Lung (tissue), 12 donors: ENCODE results near the gene LMNTD2. TPM values are rescaled to one million over a fixed set of nuclear protein-coding genes. Genes with fewer than 3 reads are reported as not detected.

Source experiments
- ATAC-seq: fragments of 200-7000 bp; cut with Tn5 transposase; one replicate; pipeline ENCODE4 v1.9.1; 2020; ENCODE audit warnings: moderate number of reproducible peaks; ENCODE audit not compliant: insufficient read depth, low FRiP score
- DNase-seq, 3 donors: peaks; one replicate each; pipeline ENCODE4 v3.0.0-alpha.2; 2013 to 2017
- H3K27ac ChIP-seq, 2 donors: one replicate each; pipeline ENCODE4 v1.5.1; 2013; ENCODE audit warnings: mild to moderate bottlenecking in 2 of 2, moderate library complexity in 2 of 2, control low read depth in 1 of 2, inconsistent platforms in 1 of 2, low read depth in 1 of 2, low read length in 1 of 2
- H3K27me3 ChIP-seq, 3 donors: one replicate each; pipeline ENCODE4 v1.5.1; 2013; ENCODE audit warnings: low read length in 2 of 3; ENCODE audit not compliant: control insufficient read depth in 3 of 3, insufficient read depth in 3 of 3
- H3K36me3 ChIP-seq, 4 donors: one replicate each; pipeline ENCODE4 v1.5.1; 2013; ENCODE audit warnings: low read length in 4 of 4, mild to moderate bottlenecking in 1 of 4, moderate library complexity in 1 of 4; ENCODE audit not compliant: control insufficient read depth in 4 of 4, insufficient read depth in 4 of 4
- H3K4me1 ChIP-seq, 5 donors: one replicate each; pipeline ENCODE4 v1.5.1; 2013; ENCODE audit warnings: low read length in 5 of 5, mild to moderate bottlenecking in 2 of 5, moderate library complexity in 1 of 5; ENCODE audit not compliant: control insufficient read depth in 5 of 5, insufficient read depth in 5 of 5
- H3K4me3 ChIP-seq: one replicate; pipeline ENCODE4 v1.5.1; 2013; ENCODE audit warnings: mild to moderate bottlenecking, control low read depth, moderate library complexity
- H3K9ac ChIP-seq, 2 donors: one replicate each; pipeline ENCODE4 v1.5.1; 2013; ENCODE audit warnings: low read length in 2 of 2, control low read depth in 1 of 2; ENCODE audit not compliant: insufficient read depth in 1 of 2
- H3K9me3 ChIP-seq, 4 donors: one replicate each; pipeline ENCODE4 v1.5.1; 2013; ENCODE audit warnings: low read length in 3 of 4, mild to moderate bottlenecking in 1 of 4, moderate library complexity in 1 of 4; ENCODE audit not compliant: control insufficient read depth in 4 of 4, insufficient read depth in 3 of 4
- WGBS, 2 donors: extraction: QIAGEN DNeasy Blood & Tissue Kit; methylation state at CpG; one replicate each; pipeline ENCODE4 v1.1.7; 2013; 5-methylcytosine and 5-hydroxymethylcytosine counted together
- polyA plus RNA-seq, 2 donors: library from polyadenylated mRNA; stranded (reverse); fragments of 200-250 nt; gene quantifications; one replicate each; pipeline ENCODE4 v1.2.1, GENCODE V29; 2013
- total RNA-seq, 2 donors: library from RNA; depleted of rRNA in 1 of 2; stranded (reverse); fragments of >200 nt in 1 of 2; gene quantifications; one replicate each; pipeline ENCODE4 v1.2.1, GENCODE V29; 2014 to 2021
- TF ChIP-seq, protein P1 (sequence below): IDR thresholded peaks from 2 replicates; pipeline ENCODE4 v1.5.1; 2012; ENCODE audit warnings: mild to moderate bottlenecking; ENCODE audit errors: control extremely low read depth, extremely low read depth
- donor health status: control.
- donor health status: control.
- donor health status: Bipolar disorder and iron deficiency.
- donor health status: healthy.
- donor health status: DM: yes; HTN: yes; CAD: no.

The LMNTD2 gene
- total and polyA plus RNA-seq, 4 donors = 2.3 to 9.7 (median 3.8) TPM

DNA sequence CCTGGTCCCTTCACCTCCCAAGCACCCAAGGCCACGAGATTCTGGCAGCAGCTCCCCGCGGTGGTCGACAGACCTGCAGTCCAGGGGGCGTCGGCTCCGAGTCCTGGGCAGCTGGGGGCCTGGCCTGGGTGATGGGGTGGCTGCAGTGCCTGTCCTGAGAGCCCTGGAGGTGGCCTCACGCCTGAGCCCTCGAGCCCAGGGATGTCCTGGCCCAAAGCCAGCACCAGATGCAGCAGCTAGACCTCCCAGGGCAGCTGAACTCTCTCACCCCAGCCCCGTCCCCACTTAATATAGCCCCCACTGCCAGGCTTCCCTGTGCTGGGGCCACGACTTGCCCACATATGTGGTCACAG is 6.6 kb downstream of the LMNTD2 start:
- DNase-seq = no peak
- TF ChIP-seq, protein P1, sequence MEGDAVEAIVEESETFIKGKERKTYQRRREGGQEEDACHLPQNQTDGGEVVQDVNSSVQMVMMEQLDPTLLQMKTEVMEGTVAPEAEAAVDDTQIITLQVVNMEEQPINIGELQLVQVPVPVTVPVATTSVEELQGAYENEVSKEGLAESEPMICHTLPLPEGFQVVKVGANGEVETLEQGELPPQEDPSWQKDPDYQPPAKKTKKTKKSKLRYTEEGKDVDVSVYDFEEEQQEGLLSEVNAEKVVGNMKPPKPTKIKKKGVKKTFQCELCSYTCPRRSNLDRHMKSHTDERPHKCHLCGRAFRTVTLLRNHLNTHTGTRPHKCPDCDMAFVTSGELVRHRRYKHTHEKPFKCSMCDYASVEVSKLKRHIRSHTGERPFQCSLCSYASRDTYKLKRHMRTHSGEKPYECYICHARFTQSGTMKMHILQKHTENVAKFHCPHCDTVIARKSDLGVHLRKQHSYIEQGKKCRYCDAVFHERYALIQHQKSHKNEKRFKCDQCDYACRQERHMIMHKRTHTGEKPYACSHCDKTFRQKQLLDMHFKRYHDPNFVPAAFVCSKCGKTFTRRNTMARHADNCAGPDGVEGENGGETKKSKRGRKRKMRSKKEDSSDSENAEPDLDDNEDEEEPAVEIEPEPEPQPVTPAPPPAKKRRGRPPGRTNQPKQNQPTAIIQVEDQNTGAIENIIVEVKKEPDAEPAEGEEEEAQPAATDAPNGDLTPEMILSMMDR = no peak
- Histone ChIP-seq H3K27me3 (peaks cover 0 to 34% (median 8%) of the 10 kb centered on the region in 3 donors), H3K4me1 (peaks cover 0 to 6% (median 0%) of the 10 kb centered on the region in 5 donors), H3K4me3 (no peak overlapping the region), H3K9me3 (no peaks in the 10 kb centered on the region), H3K9ac (no peak overlapping the region), H3K27ac (no peak overlapping the region), H3K36me3 (no peaks in the 10 kb centered on the region)
- ATAC-seq = no peak
- 59 to 64% methylated on average over 10 to 11 of the region's 11 CpGs for WGBS, 2 donors

DNA sequence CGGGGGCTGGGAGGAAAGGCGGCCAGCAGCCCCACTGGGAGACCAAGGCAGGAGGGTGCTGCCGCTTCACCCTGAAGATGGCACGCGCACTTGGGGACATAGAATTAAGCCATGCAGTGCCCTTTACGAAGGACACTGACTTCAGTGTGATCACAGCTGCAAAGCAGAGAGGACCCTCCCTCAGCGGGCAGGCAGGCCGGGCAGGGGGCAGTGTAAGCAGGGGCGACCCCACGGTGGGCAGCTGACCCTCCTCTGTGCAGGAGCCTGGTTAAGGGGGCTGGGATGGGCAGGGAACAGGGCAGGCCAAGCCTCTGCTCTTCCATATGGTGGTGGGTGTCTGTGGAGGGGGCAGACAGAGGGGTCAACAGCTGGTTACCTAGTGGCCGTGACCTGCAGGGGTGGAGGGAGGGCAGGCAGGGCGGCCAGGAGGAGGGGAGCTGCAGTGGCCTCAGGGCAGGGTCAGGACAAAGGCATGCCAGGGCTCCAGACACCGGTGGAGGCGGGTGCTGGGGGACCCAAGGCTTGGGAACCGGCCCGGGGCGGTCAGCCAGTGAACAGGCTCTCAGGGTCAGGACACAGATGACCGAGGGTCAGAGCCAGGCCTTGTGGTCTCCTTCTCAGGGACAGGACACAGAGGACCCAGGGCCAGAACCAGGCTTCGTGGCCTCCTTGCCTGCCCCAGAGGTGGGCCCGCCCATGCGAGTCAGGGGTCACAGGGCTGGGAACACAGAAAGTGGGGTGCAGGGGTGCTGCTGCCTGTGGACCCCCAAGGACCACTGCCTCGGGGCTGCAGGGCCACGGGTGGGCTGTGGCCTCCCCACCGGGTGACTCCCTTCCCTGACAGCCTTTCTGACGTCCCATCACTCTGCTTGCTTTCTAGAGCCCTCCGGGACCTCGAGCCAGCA is 7.2 kb downstream of the LMNTD2 start:
- WGBS, 2 donors = 83 to 89% methylated on average over 26 to 27 of the region's 27 CpGs
- peaks cover 0 to 30% (median 8%) of the 10 kb centered on the region in 3 donors for H3K27me3 ChIP-seq

DNA sequence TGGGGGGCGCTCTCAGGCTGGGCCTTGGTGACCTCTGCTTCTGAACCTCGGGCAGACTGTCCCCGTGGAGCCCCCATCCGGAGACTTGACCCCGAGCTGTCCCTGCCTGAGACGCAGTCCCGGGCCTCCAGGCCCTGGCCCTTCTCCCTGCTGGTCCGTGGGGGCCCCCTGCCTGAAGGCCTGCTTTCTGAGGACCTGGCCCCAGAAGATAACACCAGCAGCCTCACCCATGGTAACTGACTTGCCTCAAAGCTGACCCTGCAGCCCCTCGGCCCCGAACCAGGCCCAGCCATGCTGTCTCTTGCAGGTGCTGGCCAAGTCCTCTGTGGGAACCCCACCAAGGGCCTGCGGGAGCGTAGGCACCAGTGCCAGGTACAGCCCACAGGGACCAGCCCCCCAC is 8.9 kb downstream of the LMNTD2 start:
- no peaks in the 10 kb centered on the region for H3K9me3 ChIP-seq
- H3K4me1 ChIP-seq = peaks cover 0 to 6% (median 0%) of the 10 kb centered on the region in 5 donors
- H3K36me3 ChIP-seq = no peaks in the 10 kb centered on the region
- H3K27ac ChIP-seq = no peak overlapping the region
- ATAC-seq (no peak), DNase-seq (no peak)
- no peak overlapping the region for H3K9ac ChIP-seq
- 83 to 90% methylated on average over 12 of the region's 12 CpGs for WGBS, 2 donors
- H3K27me3 ChIP-seq = peaks cover 0 to 13% (median 0%) of the 10 kb centered on the region in 3 donors
- TF ChIP-seq, protein P1 = no peak
- H3K4me3 ChIP-seq = no peak overlapping the region

More for the DNA sequence above, 7.2 kb downstream of the LMNTD2 start:
- DNase-seq = no peak
- H3K27ac ChIP-seq = no peak overlapping the region
- no peak overlapping the region for H3K9ac ChIP-seq
- no peak for ATAC-seq
- no peaks in the 10 kb centered on the region for H3K36me3 ChIP-seq
- no peaks in the 10 kb centered on the region for H3K9me3 ChIP-seq
- TF ChIP-seq, protein P1 = no peak
- H3K4me3 ChIP-seq = no peak overlapping the region
- H3K4me1 ChIP-seq = peaks cover 0 to 6% (median 0%) of the 10 kb centered on the region in 5 donors
